Measurements from ENCODE around the gene REELD1.

REELD1 gene

DNA sequence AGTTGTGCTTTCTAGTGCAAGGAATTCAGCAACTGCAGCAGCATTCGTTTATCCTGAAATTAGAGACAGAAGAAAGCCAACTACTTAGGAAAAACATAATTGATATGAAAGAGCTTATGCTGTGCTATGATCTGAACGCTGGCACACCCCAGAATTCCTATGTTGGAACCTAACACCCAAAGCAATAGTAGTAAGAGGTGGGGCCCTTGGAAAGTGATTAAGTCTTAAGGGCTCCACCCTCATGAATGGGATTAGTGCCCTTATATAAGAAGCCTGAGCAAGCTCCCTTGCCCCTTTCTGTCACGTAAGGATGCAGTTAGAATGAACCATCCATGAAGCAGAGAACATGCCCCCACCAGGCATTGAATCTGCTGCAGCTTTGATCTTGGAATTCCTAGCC is 44.2 kb upstream of the REELD1 start:
- TF ChIP-seq GLIS3 (CRISPR knock-in tag; IDR thresholded peaks at IDR 0.05), result no peak
- TF ChIP-seq, protein P1, sequence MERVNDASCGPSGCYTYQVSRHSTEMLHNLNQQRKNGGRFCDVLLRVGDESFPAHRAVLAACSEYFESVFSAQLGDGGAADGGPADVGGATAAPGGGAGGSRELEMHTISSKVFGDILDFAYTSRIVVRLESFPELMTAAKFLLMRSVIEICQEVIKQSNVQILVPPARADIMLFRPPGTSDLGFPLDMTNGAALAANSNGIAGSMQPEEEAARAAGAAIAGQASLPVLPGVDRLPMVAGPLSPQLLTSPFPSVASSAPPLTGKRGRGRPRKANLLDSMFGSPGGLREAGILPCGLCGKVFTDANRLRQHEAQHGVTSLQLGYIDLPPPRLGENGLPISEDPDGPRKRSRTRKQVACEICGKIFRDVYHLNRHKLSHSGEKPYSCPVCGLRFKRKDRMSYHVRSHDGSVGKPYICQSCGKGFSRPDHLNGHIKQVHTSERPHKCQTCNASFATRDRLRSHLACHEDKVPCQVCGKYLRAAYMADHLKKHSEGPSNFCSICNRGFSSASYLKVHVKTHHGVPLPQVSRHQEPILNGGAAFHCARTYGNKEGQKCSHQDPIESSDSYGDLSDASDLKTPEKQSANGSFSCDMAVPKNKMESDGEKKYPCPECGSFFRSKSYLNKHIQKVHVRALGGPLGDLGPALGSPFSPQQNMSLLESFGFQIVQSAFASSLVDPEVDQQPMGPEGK (CRISPR knock-in tag; IDR thresholded peaks at IDR 0.05; ENCODE audit: borderline replicate concordance), result no peak
- no peak for TF ChIP-seq ZFP30 (CRISPR knock-in tag; IDR thresholded peaks at IDR 0.05)
- TF ChIP-seq, protein P2, sequence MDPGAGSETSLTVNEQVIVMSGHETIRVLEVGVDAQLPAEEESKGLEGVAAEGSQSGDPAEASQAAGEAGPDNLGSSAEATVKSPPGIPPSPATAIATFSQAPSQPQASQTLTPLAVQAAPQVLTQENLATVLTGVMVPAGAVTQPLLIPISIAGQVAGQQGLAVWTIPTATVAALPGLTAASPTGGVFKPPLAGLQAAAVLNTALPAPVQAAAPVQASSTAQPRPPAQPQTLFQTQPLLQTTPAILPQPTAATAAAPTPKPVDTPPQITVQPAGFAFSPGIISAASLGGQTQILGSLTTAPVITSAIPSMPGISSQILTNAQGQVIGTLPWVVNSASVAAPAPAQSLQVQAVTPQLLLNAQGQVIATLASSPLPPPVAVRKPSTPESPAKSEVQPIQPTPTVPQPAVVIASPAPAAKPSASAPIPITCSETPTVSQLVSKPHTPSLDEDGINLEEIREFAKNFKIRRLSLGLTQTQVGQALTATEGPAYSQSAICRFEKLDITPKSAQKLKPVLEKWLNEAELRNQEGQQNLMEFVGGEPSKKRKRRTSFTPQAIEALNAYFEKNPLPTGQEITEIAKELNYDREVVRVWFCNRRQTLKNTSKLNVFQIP (CRISPR knock-in tag; IDR thresholded peaks at IDR 0.05; ENCODE audit: borderline replicate concordance, low read depth), result no peak
- no peak for TF ChIP-seq ESRRG (CRISPR knock-in tag; IDR thresholded peaks at IDR 0.05)
- no peak for TF ChIP-seq ISL1 (CRISPR knock-in tag; IDR thresholded peaks at IDR 0.05)
- no peak for TF ChIP-seq OSR1 (CRISPR knock-in tag; IDR thresholded peaks at IDR 0.05)
- TF ChIP-seq ZNF70 (CRISPR knock-in tag; IDR thresholded peaks at IDR 0.05), result no peak
- no peak for TF ChIP-seq RARB (CRISPR knock-in tag; IDR thresholded peaks at IDR 0.05)
- no peak for TF ChIP-seq ARNTL (CRISPR knock-in tag; IDR thresholded peaks at IDR 0.05; ENCODE audit: borderline replicate concordance, low read depth)
- TF ChIP-seq, protein P3, sequence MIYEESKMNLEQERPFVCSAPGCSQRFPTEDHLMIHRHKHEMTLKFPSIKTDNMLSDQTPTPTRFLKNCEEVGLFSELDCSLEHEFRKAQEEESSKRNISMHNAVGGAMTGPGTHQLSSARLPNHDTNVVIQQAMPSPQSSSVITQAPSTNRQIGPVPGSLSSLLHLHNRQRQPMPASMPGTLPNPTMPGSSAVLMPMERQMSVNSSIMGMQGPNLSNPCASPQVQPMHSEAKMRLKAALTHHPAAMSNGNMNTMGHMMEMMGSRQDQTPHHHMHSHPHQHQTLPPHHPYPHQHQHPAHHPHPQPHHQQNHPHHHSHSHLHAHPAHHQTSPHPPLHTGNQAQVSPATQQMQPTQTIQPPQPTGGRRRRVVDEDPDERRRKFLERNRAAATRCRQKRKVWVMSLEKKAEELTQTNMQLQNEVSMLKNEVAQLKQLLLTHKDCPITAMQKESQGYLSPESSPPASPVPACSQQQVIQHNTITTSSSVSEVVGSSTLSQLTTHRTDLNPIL (CRISPR knock-in tag; IDR thresholded peaks at IDR 0.05; ENCODE audit: low read depth), result no peak
- TF ChIP-seq SNAI2 (CRISPR knock-in tag; IDR thresholded peaks at IDR 0.05), result no peak
- no peak for TF ChIP-seq CSDC2 (CRISPR knock-in tag; IDR thresholded peaks at IDR 0.05)
- no peak for TF ChIP-seq BACH2 (CRISPR knock-in tag; IDR thresholded peaks at IDR 0.05; ENCODE audit: borderline replicate concordance)
- no peak for TF ChIP-seq ZFP3 (CRISPR knock-in tag; IDR thresholded peaks at IDR 0.05)
- TF ChIP-seq TCF4 (CRISPR knock-in tag; IDR thresholded peaks at IDR 0.05; ENCODE audit: borderline replicate concordance), result no peak
- no peak for ATAC-seq

DNA sequence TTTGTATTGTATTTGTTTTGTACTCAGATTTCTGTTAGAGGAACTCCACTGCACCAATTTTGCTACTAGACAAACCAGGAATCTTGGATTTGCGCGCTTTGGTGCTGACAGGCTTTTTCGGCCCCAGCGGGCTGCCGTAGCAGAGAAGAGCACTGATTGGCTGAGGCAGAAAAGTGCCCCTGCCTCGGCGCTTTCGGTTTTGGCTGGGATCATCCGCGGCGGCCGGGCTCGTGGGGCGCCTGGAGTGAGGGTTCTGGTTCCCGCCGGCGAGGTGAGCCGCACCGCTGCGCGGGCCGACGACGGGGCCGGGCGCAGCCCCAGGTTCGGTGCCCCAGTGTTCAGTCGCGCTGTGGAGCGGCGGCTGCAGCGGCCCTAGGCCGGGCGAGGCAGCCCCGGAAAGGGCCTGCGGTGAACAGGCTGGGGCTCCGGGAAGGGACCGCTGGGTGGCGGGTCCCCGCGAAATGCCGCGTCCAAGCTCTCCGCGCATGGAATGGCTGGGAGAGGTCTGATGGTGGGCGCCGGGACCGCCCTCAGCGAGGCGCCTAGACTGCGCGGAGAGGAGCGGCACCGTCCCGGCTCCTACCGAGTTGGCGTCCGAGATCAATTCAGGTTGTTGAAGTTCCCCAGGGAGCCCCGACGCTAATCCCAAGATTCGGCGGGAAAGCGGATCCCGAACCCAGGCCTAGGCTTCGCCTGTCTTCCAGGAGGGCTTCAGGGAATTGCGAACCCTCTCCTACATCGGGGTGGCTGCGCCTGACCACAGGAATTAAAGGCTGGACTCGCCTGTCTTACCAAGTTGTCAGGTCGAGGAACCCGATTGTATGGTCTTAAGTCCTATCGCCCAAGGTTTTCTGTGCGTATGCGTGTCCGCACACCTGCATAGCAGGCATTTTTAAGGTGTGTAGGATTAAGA is 38.5 kb upstream of the REELD1 start, which contains the start of gene LSM6:
TSS of gene LSM6 (plus strand) at position 178 of the 913 bp plus-strand sequence. CDS start 7,204 bp downstream, outside the sequence.
- peak; percentile 22; the same call in 1 of the 2 replicates for TF ChIP-seq ZFP3 (CRISPR knock-in tag; IDR thresholded peaks at IDR 0.05)
- no peak for TF ChIP-seq ZNF8 (CRISPR knock-in tag; IDR thresholded peaks at IDR 0.05)
- no peak for TF ChIP-seq TCF4 (CRISPR knock-in tag; IDR thresholded peaks at IDR 0.05; ENCODE audit: borderline replicate concordance)
- peak; percentile 95 for ATAC-seq

DNA sequence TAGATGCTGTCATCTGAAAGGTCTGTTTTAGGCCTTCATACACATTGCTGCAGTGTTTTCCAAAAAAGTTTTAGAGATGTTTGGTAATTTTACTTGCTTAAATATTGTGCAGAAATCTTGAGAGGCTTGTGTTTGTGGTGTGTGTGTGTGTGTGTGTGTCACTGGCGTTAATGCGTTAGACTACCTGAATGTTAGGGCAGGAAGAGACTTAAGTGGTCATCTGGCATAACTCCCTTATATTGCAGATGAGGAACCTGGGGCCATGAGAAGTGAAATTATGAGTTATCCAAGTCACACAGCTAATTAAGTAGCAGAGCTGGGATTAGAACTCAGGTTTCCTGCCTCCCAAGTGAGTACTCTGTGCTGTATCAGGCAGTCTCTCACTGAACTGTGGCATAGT is 37.4 kb upstream of the REELD1 start:
- TF ChIP-seq, protein P4, sequence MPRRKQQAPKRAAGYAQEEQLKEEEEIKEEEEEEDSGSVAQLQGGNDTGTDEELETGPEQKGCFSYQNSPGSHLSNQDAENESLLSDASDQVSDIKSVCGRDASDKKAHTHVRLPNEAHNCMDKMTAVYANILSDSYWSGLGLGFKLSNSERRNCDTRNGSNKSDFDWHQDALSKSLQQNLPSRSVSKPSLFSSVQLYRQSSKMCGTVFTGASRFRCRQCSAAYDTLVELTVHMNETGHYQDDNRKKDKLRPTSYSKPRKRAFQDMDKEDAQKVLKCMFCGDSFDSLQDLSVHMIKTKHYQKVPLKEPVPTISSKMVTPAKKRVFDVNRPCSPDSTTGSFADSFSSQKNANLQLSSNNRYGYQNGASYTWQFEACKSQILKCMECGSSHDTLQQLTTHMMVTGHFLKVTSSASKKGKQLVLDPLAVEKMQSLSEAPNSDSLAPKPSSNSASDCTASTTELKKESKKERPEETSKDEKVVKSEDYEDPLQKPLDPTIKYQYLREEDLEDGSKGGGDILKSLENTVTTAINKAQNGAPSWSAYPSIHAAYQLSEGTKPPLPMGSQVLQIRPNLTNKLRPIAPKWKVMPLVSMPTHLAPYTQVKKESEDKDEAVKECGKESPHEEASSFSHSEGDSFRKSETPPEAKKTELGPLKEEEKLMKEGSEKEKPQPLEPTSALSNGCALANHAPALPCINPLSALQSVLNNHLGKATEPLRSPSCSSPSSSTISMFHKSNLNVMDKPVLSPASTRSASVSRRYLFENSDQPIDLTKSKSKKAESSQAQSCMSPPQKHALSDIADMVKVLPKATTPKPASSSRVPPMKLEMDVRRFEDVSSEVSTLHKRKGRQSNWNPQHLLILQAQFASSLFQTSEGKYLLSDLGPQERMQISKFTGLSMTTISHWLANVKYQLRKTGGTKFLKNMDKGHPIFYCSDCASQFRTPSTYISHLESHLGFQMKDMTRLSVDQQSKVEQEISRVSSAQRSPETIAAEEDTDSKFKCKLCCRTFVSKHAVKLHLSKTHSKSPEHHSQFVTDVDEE (CRISPR knock-in tag; IDR thresholded peaks at IDR 0.05), result no peak
- no peak for TF ChIP-seq TOX (CRISPR knock-in tag; IDR thresholded peaks at IDR 0.05; ENCODE audit: borderline replicate concordance)
- no peak for TF ChIP-seq ARNTL (CRISPR knock-in tag; IDR thresholded peaks at IDR 0.05; ENCODE audit: borderline replicate concordance, low read depth)
- TF ChIP-seq, protein P3 (CRISPR knock-in tag; IDR thresholded peaks at IDR 0.05; ENCODE audit: low read depth), result no peak
- no peak for ATAC-seq
